Measurements from ENCODE around the gene FATE1.
A peak's percentile ranks its signal among the peaks of the same experiment; 100 is the strongest.

Gene FATE1, protein sequence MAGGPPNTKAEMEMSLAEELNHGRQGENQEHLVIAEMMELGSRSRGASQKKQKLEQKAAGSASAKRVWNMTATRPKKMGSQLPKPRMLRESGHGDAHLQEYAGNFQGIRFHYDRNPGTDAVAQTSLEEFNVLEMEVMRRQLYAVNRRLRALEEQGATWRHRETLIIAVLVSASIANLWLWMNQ

GRCh38 chrX:151715752-151716151 lies at the start of gene FATE1:
TSS of gene FATE1 (plus strand) at chrX:151716035. CDS start at chrX:151716120, 85 bp downstream.
- TF ChIP-seq CTCF (IDR thresholded peaks at IDR 0.05; ENCODE audit: unreplicated experiment in 3 of 3): no peak
- H3K4me3 Mint-ChIP-seq: no peak within 1 kb of the TSS
- no peaks in the 10 kb centered on the region for H3K27me3 Mint-ChIP-seq (ENCODE audit: low read depth)
- H3K36me3 Mint-ChIP-seq (ENCODE audit: low read depth): no peaks in the 10 kb centered on the region
- H3K27ac Mint-ChIP-seq: no peak within 1 kb of the TSS
- H3K9me3 Mint-ChIP-seq: peaks cover 2% of the 10 kb centered on the region
- H3K4me1 Mint-ChIP-seq: peaks cover 26% of the 10 kb centered on the region

- Mint-ChIP-seq H3K27me3 (ENCODE audit: low read depth) (no peaks in the 10 kb centered on the region), H3K4me1 (no peaks in the 10 kb centered on the region), H3K27ac (no peak overlapping the region), H3K4me3 (no peak overlapping the region), H3K36me3 (ENCODE audit: low read depth) (no peaks in the 10 kb centered on the region), H3K9me3 (peaks cover 8% of the 10 kb centered on the region)
- TF ChIP-seq CTCF (IDR thresholded peaks at IDR 0.05; ENCODE audit: unreplicated experiment in 3 of 3): no peak
These were observed 40.6 kb upstream of the FATE1 start for GRCh38 chrX:151675121-151675746.

GRCh38 chrX:151676196-151676595 lies 39.6 kb upstream of the FATE1 start:
- Mint-ChIP-seq H3K9me3 (peaks cover 5% of the 10 kb centered on the region), H3K27ac (no peak overlapping the region), H3K27me3 (ENCODE audit: low read depth) (no peaks in the 10 kb centered on the region), H3K4me3 (no peak overlapping the region), H3K4me1 (no peaks in the 10 kb centered on the region), H3K36me3 (ENCODE audit: low read depth) (no peaks in the 10 kb centered on the region)
- TF ChIP-seq CTCF (IDR thresholded peaks at IDR 0.05; ENCODE audit: unreplicated experiment in 3 of 3): no peak

GRCh38 chrX:151679798-151680402 lies 35.9 kb upstream of the FATE1 start:
- Mint-ChIP-seq H3K27me3 (ENCODE audit: low read depth) (no peaks in the 10 kb centered on the region), H3K9me3 (peaks cover 5% of the 10 kb centered on the region), H3K27ac (no peak overlapping the region), H3K4me1 (no peaks in the 10 kb centered on the region), H3K4me3 (no peak overlapping the region), H3K36me3 (ENCODE audit: low read depth) (no peaks in the 10 kb centered on the region)
- TF ChIP-seq CTCF (IDR thresholded peaks at IDR 0.05; ENCODE audit: unreplicated experiment in 3 of 3): no peak

GRCh38 chrX:151680805-151681204 lies 35.0 kb upstream of the FATE1 start:
- peak; percentile 41 to 57 (median 50) for TF ChIP-seq CTCF (IDR thresholded peaks at IDR 0.05; ENCODE audit: unreplicated experiment in 3 of 3)
- Mint-ChIP-seq H3K4me1 (no peaks in the 10 kb centered on the region), H3K27me3 (ENCODE audit: low read depth) (no peaks in the 10 kb centered on the region), H3K4me3 (no peak overlapping the region), H3K9me3 (peaks cover 5% of the 10 kb centered on the region), H3K27ac (no peak overlapping the region), H3K36me3 (ENCODE audit: low read depth) (no peaks in the 10 kb centered on the region)

All from nephron (organoid).